Ishikawa (cell line): ENCODE measurements around the gene C22orf31.

Experiments used
- CEBPB ChIP-seq: IDR thresholded peaks from 2 replicates; pipeline ENCODE4 v1.6.1; 2012
- CREB1 ChIP-seq: IDR thresholded peaks from 2 replicates; pipeline ENCODE4 v1.6.1; 2012; ENCODE audit warnings: low read depth
- EGR1 ChIP-seq: IDR thresholded peaks from 2 replicates; pipeline ENCODE4 v1.6.1; 2012
- EP300 ChIP-seq: IDR thresholded peaks from 2 replicates; pipeline ENCODE4 v1.6.1; 2012; ENCODE audit warnings: borderline replicate concordance
- FOXM1 ChIP-seq: IDR thresholded peaks from 2 replicates; pipeline ENCODE4 v1.6.1; 2012; ENCODE audit warnings: low read depth, borderline replicate concordance
- NFIC ChIP-seq: IDR thresholded peaks from 2 replicates; pipeline ENCODE4 v1.6.1; 2012
- RAD21 ChIP-seq: IDR thresholded peaks from 2 replicates; pipeline ENCODE4 v1.6.1; 2012; ENCODE audit warnings: low read depth
- REST ChIP-seq: IDR thresholded peaks from 2 replicates; pipeline ENCODE4 v1.6.1; 2012; ENCODE audit warnings: low read depth, mild to moderate bottlenecking
- TAF1 ChIP-seq: IDR thresholded peaks from 2 replicates; pipeline ENCODE4 v1.6.1; 2012; ENCODE audit warnings: low read depth, mild to moderate bottlenecking
- TCF12 ChIP-seq: IDR thresholded peaks from 2 replicates; pipeline ENCODE4 v1.6.1; 2012; ENCODE audit warnings: low read depth
- TEAD4 ChIP-seq: IDR thresholded peaks from 2 replicates; pipeline ENCODE4 v1.6.1; 2012
- USF1 ChIP-seq: IDR thresholded peaks from 2 replicates; pipeline ENCODE4 v1.6.1; 2012
- YY1 ChIP-seq: IDR thresholded peaks from 2 replicates; pipeline ENCODE4 v1.6.1; 2012; ENCODE audit warnings: low read depth
- ZBTB7A ChIP-seq: IDR thresholded peaks from 2 replicates; pipeline ENCODE4 v1.6.1; 2012; ENCODE audit warnings: low read depth
- TF ChIP-seq, protein P1 (sequence below): IDR thresholded peaks from 2 replicates; pipeline ENCODE4 v1.6.1; 2012

Gene C22orf31

DNA sequence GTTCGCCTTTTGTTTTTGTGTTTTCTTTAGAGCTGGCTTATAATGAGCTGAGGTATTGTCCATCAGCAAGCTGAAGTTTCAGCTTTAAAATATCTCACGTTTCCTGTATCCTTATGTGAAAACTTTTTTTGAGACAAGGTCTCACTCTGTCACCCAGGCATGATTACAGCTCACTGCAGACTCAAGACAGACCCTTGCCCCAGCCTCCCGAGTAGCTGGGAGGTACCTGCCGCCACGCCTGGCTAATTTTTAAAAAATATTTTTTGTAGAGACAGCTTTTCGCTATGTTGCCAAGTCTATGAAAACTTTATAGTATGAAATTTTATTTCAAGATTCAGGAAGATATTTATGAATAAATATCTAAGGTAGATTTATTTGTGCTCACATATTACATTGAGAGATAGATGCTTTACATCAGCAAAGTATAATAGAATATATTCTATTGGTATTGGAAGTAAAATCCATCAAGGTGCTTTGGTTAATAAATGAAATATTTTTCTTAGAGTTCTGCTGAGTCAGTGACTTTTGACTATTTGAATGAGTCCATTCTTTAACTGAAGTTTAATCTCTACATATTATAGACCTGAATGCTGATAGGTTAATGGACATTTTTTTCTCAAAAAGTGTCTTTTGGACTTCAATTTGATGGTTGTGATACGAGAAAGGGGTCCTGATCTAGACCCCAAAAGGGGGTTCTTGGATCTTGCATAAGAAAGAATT, 21.4 kb upstream of the C22orf31 start:
- no peak for TF ChIP-seq REST
- no peak for TF ChIP-seq NFIC

- TF ChIP-seq, protein P1, sequence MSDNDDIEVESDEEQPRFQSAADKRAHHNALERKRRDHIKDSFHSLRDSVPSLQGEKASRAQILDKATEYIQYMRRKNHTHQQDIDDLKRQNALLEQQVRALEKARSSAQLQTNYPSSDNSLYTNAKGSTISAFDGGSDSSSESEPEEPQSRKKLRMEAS, result no peak
- no peak for TF ChIP-seq YY1
Observed at GRCh38 chr22:29081517-29082236, 20.0 kb upstream of the C22orf31 start.

- TF ChIP-seq ZBTB7A (no peak), FOXM1 (no peak), NFIC (no peak), EGR1 (no peak), EP300 (no peak), YY1 (no peak), RAD21 (no peak), CEBPB (no peak), TEAD4 (no peak), TAF1 (no peak), TCF12 (no peak), CREB1 (no peak), REST (no peak), USF1 (no peak)
- TF ChIP-seq, protein P1, result no peak
Observed at GRCh38 chr22:29080106-29080975, 18.7 kb upstream of the C22orf31 start.

GRCh38 chr22:29079218-29079901, 17.7 kb upstream of the C22orf31 start:
- TF ChIP-seq NFIC, result peak; percentile 47
- TF ChIP-seq USF1, result no peak
- TF ChIP-seq CEBPB, result no peak

DNA sequence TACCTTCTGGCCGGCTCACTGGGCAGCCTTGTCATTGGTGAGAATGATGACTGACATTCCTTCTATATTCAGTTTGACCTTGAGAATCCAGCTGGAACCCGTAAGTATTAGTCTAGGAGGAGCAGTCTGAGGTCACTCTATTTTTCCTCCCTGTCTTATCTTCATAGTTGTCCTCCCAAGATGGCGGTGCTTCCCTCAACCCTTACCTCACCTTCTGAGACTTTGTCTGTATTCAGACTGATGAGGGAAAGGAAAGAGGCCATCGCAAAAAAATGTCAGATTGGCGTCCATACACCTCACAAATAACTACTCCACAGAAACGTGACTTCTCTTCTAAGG, 17.2 kb upstream of the C22orf31 start:
- TF ChIP-seq RAD21, result no peak
- no peak for TF ChIP-seq EGR1
- TF ChIP-seq NFIC, result no peak
- TF ChIP-seq EP300, result no peak
- TF ChIP-seq, protein P1, result no peak
- no peak for TF ChIP-seq TAF1
